H4 (cell line): Measurements from ENCODE around the gene ABCA4. TPM values are rescaled to one million over a fixed set of nuclear protein-coding genes. Genes with fewer than 3 reads are reported as not detected.

Experiments used
- DNase-seq: peaks from one replicate; pipeline ENCODE4 v3.0.0-alpha.2; 2015; ENCODE audit warnings: low spot score
- total RNA-seq: library from RNA; depleted of rRNA; stranded (reverse); fragments of >200 nt; shearing (Covaris generic); gene quantifications from 2 replicates; pipeline ENCODE4 v1.2.3, GENCODE V29; 2014

Gene ABCA4
- total RNA-seq, 1 experiment from 2014 or later, result 1.1 TPM

- peak; percentile 30 for DNase-seq
These were observed 1.4 kb upstream of the ABCA4 start for GRCh38 chr1:94122201-94122970.

- DNase-seq, result no peak
These were observed 468 bp upstream of the ABCA4 start for GRCh38 chr1:94121411-94121821.

- no peak for DNase-seq
These were observed 412 bp downstream of the ABCA4 start for GRCh38 chr1:94120570-94120901.

GRCh38 chr1:94119796-94120569 is 965 bp downstream of the ABCA4 start:
- DNase-seq, result no peak

GRCh38 chr1:94119306-94119705 is 1.6 kb downstream of the ABCA4 start:
- DNase-seq, result no peak

- no peak for DNase-seq
These were observed 2.5 kb downstream of the ABCA4 start for GRCh38 chr1:94118471-94118870.

GRCh38 chr1:94118013-94118412 is 2.9 kb downstream of the ABCA4 start:
- DNase-seq, result no peak

- DNase-seq, result no peak
These were observed 3.6 kb downstream of the ABCA4 start for GRCh38 chr1:94117259-94117851.

- DNase-seq, result no peak
These were observed 5.0 kb downstream of the ABCA4 start for GRCh38 chr1:94115900-94116436.

GRCh38 chr1:94115254-94115899 is 5.6 kb downstream of the ABCA4 start:
- DNase-seq, result no peak

GRCh38 chr1:94113589-94114226 is 7.2 kb downstream of the ABCA4 start:
- DNase-seq, result no peak

- no peak for DNase-seq
These were observed 9.1 kb downstream of the ABCA4 start for GRCh38 chr1:94111879-94112278.

GRCh38 chr1:94110946-94111740 is 9.8 kb downstream of the ABCA4 start:
- no peak for DNase-seq

GRCh38 chr1:94110021-94110761 is 10.8 kb downstream of the ABCA4 start:
- no peak for DNase-seq

GRCh38 chr1:94109478-94109877 is 11.5 kb downstream of the ABCA4 start:
- DNase-seq, result no peak

GRCh38 chr1:94107141-94107540 is 13.8 kb downstream of the ABCA4 start:
- DNase-seq, result no peak

- DNase-seq, result no peak
These were observed 14.2 kb downstream of the ABCA4 start for GRCh38 chr1:94106716-94107115.

GRCh38 chr1:94105957-94106529 is 14.9 kb downstream of the ABCA4 start:
- DNase-seq, result peak; percentile 26

- no peak for DNase-seq
These were observed 15.4 kb downstream of the ABCA4 start for GRCh38 chr1:94105581-94105952.
